ENCODE results near the gene GNAS. TPM values are rescaled to one million over a fixed set of nuclear protein-coding genes. Genes with fewer than 3 reads are reported as not detected.

GNAS gene
- total RNA-seq, 1 donor from 2014 or later = 714 TPM

DNA sequence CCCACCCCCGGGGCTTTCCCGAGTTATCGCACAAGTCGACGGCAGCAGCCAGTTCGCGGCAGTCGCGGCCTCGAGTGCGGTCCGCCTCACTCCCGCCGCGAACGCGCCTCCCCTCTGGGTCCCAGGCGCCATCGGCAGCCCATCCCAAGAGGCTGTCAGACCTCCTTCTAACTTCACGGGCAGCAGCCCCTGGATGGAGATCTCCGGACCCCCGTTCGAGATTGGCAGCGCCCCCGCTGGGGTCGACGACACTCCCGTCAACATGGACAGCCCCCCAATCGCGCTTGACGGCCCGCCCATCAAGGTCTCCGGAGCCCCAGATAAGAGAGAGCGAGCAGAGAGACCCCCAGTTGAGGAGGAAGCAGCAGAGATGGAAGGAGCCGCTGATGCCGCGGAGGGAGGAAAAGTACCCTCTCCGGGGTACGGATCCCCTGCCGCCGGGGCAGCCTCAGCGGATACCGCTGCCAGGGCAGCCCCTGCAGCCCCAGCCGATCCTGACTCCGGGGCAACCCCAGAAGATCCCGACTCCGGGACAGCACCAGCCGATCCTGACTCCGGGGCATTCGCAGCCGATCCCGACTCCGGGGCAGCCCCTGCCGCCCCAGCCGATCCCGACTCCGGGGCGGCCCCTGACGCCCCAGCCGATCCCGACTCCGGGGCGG, 1.6 kb downstream of the GNAS start:
- DNase-seq (ENCODE audit: low read depth) = no peak

DNA sequence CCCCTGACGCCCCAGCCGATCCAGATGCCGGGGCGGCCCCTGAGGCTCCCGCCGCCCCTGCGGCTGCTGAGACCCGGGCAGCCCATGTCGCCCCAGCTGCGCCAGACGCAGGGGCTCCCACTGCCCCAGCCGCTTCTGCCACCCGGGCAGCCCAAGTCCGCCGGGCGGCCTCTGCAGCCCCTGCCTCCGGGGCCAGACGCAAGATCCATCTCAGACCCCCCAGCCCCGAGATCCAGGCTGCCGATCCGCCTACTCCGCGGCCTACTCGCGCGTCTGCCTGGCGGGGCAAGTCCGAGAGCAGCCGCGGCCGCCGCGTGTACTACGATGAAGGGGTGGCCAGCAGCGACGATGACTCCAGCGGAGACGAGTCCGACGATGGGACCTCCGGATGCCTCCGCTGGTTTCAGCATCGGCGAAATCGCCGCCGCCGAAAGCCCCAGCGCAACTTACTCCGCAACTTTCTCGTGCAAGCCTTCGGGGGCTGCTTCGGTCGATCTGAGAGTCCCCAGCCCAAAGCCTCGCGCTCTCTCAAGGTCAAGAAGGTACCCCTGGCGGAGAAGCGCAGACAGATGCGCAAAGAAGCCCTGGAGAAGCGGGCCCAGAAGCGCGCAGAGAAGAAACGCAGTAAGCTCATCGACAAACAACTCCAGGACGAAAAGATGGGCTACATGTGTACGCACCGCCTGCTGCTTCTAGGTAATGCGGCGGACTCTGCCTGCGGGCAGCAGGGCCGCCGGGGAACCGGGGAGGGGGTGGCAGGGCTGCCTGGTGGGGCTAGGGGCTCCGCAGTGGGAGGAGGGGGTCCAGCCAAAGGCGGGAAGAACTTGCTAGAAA, 2.3 kb downstream of the GNAS start:
- DNase-seq (ENCODE audit: low read depth) = no peak

DNA sequence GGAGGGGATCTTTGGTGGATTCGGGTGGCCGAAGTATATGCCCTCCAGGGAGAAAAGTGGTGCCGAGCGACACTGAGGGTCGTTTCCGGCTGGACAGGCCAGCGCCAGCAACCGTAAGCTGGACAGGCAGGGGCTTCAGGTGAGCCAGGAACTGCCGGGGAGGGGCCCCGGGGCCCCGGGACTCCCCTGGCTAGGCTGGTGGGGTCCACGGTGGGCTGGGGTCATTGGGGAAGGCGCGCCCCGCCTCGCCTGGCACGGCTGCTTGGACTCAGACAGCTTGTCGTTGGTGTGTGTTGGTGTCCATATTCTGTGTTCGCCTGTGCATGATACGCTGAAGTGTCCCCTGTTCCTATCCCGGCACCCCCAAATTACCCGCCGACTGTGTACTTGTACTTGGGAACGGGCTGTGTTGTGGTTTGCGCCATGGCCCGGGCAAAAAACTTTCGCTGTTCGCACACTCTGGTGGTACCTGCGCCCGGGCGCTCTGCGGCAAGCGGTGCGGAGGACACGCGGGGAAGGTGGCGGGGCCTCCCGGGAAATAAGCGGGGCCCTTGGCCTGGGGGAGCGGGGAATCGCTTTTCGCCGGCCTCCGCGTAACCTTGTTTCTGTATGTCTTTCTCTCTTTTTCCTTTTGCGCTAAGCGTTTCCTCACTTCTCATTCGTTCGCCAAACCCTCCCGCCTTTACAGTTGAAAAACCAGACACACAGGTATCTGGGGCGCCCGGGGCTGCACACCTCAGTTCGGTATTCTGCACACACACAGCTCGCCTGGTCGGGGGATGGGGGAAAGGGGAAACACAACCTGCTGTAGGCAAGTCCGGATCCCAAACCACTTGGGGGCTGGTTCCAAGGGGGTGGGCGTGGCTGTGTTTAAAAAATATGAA, 3.2 kb downstream of the GNAS start:
- no peak for DNase-seq (ENCODE audit: low read depth)

DNA sequence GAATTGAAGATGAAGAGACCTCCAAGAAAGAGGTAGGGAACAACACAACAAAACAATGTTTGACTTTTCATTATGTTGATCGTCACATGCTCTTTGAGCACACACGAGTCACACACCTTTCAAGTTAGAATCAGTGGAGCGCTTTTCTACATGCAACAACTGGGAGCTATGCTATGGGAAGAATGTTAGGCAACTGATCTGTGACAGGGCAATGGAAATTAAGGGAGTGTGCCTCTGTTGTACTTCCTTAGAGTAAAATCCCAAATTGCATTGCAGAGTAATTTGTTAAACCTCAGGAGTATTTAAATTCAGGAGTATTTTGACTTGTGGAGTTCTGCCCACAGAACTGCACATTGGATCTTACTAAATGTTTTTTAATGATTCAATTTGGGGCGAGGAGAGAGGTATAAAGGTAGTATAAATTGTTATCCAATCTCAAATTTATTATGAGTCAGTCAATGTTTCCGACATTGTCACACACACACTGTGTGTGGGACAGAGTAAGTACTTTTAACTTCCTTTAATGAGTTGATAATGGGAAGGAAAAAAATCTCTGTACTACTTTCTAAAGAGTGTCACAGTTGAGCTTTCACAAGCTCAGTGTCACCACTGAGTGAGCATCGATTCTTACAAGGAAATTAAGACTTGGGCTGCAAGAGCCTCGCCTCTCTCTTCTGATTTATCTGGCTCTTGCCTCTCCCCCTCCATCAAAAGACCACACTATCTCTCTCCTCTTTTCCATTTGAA, 10.7 kb downstream of the GNAS start:
- no peak for DNase-seq (ENCODE audit: low read depth)

DNA sequence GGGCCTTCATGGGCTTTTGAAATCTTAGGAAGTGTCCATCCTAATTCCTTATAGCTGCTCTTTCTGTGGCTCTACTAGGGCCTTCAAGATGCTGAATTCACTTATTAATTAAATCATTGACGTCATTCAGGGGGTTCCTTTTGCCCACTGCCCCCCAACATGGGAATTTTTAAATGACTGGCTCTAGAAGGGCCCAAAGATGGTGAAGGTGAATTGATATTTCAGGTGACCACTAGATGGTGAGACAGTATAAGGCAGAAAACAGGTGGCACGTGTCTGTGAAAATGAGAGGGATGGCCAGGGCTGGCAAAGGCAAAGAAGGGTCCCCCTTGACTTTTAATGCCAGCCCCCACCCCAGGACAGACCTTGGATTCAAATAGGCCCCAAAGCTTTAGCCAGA, 11.8 kb downstream of the GNAS start:
- DNase-seq (ENCODE audit: low read depth) = no peak

DNA sequence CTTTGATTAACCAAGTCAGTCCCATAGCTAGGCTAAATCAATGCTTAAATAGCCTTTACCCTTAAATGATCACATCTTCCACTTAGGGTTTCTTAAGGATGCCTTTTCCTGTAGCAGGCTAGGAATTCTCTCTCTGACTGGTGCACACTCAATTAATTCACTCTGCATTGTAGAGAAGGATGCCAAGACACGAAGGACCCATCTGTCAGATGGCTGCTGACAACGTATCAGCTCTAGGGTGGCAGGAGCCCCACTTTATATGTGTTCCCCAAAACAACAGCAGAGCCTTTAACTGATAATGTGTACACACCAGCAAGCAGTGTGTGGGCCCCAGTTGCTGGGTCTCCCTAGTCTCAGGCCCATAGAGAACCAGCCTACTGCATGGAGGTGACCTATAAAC, 13.3 kb downstream of the GNAS start:
- DNase-seq (ENCODE audit: low read depth) = no peak

DNA sequence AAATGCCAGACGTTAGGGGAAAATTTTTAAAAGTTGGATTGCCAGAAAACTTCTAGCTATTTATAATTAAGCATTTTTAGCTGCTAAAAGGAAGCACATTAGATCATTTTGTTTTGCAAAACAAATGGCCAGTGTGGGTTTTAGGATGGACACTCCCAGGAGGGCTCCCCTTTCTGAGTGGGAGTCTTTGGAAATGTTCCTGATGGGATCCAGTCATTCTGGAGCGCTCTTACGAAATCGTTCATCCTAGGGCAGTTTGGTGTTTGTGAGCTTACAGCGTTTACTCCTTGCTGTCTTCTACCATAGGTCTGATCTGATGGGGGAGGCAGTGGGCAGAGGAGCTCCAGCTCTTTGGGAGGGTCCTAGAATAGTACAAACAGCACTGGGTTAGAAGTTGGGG, 14.7 kb downstream of the GNAS start:
- DNase-seq (ENCODE audit: low read depth) = no peak

DNA sequence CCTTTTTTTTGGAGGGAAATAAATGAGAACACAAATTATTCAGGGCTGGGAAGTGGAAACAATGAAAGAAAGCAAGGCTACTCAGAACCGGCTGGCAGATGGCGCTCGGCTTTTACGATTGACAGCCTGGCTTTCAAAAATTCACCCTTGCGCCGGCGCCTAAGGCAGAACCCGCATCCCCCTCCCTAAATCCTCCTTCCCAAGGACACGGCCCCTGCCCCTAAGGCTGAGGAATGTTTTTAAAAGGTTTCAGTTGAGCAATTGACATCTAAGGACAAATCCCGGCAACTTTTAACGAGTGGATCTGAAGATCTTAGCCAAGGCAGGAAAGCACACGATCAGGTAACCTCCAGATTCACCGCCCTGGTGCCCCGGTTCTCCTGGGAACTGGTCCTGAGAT, 16.3 kb downstream of the GNAS start:
- DNase-seq (ENCODE audit: low read depth) = no peak

DNA sequence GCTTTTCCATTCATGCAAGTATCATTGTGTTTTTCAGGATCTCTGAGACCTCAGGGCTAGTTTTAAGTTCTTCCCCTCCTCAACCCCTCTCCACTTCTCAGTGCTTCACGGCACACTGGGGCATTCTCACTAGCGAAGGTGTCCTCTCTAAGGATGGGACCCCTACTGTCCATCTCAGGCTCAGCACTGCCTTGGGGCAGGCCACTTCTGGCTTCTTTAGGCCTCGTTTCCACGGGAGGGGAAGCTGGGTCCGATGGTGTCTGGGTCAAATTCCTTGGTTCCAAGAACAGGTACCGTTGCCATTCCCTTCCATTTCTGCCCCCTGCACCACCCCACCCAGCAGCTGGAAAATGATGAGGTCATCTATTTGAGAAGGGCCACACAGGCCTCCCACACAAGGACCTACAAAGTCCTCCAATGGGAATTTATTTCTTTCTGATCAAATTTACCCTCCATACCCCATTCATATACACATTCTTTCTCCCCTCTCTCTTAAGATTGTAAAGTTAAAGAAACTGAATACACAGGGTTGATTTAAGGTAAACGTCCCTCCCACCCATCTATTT, 17.2 kb downstream of the GNAS start:
- no peak for DNase-seq (ENCODE audit: low read depth)

DNA sequence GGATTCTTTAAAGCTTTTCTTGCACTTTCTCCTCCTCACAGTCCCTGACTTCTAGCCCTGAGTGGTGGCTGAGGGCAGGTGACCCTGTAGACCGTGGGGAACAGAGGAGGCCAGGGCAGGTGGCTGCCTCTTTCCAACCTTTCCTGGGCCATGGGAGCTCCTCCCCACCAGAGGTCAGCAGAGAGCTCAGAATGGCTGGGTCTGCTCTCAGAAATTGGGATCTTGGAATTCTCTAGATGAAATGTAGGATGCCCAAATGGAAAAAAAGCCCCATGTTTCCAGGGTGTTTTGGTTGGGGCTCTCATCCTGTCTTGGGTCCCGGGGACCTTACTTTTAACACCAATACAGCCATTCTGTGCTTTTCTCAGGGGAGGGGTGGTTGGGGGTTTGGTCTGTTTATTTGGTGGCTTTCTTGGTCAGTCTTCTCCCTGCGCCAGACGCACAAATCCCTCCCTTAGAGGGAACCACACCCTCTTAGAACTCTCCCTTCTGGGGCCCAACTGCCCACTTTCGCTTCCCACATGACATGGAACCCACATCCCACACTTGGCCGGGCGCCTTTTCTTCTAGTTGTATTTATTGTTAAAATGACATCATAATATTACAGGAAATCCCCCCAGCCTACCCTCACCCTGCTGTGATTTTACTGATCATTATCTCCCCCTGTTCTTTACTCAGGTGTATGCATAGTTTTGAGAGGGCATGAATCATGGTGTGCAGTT, 17.9 kb downstream of the GNAS start:
- peak; percentile 82 for DNase-seq (ENCODE audit: low read depth)

DNA sequence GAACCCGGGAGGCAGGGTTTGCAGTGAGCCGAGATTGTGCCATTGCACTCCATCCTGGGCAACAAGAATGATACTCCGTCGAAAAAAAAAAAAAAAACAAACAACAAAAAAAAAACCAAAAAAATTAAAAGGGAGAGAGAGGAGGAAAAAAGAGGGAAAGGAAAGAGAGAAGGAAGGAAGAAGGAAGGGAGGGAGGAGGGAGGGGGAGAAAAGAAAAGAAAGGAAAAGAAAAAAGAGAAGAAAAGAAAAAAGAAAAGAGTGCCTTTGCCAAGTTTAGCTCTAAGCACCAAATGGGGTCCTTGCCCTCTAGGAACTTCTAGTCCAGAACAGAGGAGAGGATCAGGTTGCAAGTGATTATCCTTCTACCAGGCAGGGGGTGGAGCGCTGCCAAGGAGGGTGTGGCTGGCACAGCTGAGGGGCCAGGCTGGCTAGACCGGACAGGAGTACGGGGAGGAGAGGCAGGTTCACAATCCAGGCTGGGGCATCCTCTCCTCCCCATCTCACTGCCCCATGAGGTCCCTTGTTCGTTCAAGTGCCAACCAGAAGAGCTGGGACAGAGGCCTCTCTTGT, 19.1 kb downstream of the GNAS start:
- DNase-seq (ENCODE audit: low read depth) = no peak

DNA sequence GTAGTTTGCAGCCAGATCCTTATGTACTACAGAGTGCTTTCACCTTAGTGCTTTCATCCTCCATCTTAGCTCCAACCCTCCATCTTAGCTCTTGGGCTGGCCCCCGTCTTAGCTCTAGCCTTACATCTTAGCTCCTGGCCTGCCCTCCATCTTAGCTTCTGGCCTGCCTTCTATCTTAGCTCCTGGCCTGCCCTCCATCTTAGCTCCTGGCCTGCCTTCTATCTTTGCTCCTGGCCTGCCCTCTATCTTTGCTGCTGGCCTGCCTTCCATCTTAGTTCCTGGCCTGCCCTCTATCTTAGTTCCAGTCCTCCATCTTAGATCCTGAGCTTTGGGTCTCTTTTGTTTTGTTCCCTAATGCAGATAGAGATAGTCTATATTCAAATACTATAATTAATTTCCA, 22.0 kb downstream of the GNAS start:
- no peak for DNase-seq (ENCODE audit: low read depth)

DNA sequence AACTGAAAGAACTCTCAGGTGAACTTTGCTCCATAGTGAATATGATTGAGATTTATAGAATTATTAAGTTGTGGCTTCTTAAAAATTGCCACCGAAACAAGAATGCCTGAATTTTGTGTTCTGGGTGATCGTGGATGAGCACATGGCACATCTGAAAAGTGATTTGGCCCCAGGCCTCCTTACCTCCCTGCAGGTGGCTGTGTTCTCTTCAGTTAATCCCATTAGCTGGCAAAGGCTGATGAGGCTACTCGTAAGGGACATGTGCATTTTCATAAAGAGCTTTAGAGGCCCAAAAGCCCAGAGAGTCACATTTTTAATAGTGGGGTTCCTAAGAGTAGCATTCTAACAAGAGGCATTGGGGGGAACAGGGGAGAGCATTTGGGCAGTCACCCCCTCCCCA, 22.6 kb downstream of the GNAS start:
- no peak for DNase-seq (ENCODE audit: low read depth)

DNA sequence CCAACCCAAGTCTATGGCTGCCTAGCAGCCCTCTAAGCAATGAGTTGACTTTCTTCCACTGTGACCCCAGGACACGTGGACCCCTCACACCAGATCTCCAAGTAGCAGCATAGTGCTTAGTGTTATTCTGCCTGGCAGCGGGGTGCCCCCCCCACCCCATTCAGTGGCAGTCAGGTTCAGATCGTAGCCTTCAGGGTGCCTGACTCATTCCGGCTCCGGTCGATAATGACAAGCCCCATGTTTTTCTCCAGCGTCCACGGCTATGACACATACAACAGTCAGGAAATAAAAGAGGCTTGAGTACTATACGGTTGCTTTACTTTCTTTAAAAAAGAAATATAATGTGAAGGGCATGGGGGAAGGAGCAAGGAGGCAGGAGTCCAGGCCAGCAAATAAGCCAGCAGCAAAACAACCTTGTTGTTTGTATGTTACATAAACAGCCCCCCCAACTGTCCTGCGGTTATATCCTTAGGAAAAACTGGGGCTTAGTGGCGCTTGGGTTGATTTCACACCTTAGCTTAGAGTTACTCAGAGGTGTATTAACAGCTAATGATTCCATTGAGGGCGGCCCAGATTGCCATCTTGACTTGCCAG, 23.1 kb downstream of the GNAS start:
- peak; percentile 34 for DNase-seq (ENCODE audit: low read depth)

DNA sequence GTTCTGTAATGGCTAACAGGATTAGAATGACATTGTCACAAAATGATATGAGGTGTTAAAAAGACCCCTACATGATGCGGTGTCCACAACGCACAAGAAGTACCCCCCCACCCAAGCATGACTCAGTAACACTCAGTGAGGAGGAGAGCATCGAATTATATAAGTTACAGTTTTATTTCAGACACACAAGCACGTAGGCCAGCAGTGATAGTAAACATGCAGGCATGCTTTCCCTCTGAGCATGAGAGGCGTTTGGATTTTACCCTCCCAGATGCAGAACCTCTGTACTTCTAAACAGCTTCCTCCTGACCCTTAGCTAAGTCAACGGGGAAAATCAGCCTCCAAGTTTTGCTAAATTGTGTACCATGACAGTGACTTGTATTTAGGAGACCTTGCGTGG, 23.9 kb downstream of the GNAS start:
- DNase-seq (ENCODE audit: low read depth) = no peak

DNA sequence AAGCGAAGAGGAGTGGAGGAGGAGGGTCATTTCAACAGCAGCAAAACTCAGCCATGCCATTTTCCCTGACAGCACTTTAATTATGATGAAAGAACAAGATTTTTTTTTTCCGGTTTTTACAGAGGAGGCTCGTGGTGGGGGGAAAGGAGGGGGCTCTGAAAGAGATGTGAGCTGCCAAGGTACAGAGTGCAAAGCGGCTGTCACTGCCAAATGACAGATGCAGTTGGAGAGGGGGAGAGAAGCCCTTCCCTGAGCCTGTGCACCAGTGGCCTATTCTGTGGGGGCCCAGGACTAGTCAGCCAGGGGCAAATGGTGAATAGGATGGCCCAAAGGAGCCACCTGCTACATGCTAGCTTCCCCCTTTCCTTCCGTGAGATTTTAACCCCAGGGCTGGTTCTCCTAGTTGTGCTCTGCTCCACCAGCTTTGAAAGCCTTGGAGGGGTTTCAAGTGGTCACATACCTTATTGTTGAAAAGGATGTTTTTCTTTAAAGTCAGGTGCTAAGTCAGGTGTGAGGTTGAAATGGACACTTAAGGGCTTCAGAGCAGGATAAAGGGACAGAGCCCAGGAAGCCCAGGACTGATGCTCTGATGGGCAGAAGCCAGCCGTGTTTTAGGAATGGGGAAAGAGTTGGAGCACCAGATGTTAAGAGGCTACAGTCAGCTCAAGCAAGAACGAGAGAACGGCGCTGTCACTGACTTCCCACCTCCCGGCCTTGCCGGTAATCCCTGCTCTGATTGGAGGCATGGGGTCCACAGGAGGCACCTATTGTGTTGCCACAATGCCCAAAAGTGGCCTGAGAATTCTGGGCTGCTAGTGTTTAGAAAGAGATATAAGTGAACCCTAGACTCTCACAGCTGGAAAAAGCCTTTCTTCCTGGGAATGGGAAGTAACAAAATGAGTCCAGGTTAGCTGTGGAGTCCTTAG, 24.8 kb downstream of the GNAS start:
- no peak for DNase-seq (ENCODE audit: low read depth)

DNA sequence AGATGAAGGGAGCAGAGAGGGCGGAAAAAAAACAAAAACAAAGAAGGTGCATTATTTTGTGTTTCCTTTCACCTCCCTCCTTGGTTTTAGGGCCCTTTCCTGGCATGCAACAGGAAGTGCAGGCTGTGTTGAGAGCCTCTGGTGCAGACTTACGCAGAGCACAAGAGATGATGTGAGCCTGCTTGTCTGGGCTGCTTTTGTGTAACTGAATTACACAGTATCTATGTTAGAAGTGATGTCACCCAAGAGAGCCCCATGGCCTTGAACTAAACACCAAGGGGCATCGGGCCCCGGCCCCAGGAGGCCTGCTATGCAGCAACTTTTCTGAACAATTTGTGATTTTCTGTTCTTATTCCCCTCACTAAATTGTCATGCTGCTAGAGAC, 25.5 kb downstream of the GNAS start:
- DNase-seq (ENCODE audit: low read depth) = no peak

DNA sequence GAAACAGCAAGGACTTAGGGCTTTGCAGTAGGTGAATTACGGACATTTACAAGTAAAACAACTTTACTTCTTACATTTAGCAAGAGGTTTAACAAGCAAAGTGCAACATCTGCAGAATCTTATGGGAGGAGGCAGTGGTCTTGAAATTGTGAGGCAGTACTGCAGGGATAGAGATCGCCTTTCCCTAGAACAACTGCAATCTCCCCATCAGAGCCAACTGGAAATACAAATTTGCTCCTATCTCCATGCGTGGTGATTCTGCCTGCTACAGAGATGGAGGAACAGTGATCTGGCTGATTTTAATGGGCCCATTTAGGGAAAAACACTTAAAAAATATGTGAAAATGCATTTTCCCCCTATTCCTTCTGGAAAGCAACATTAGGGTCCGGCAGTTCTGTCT, 25.9 kb downstream of the GNAS start:
- no peak for DNase-seq (ENCODE audit: low read depth)
